GM12878 (cell line): ENCODE results near the gene BBOX1. TPM values are rescaled to one million over a fixed set of nuclear protein-coding genes. Genes with fewer than 3 reads are reported as not detected.

Source experiments
- ATAC-seq: fragments of 200-7000 bp; cut with Tn5 transposase; 3 replicates; pipeline ENCODE4 v1.9.1; 2020; ENCODE audit warnings: mild to moderate bottlenecking, moderate library complexity
- BruUV-seq: library from RNA; stranded (reverse); fragments of 400-500 nt; replicated peaks from 2 replicates; lab custom pipeline; 2021; lab: Mats Ljungman, UMichigan
- CTCF ChIA-PET: fragments of 300-600 bp; sonication (Branson Sonifier 250); formaldehyde crosslinking; extraction: SDS; loops from one replicate; lab custom pipeline; 2021; ENCODE audit warnings: inconsistent platforms; lab: Yijun Ruan, JAX
- POLR2A ChIA-PET: fragments of 350-600 bp; formaldehyde crosslinking; extraction: SDS; loops from one replicate; lab custom pipeline; 2021; ENCODE audit warnings: inconsistent platforms; lab: Charles Lee
- RAD21 ChIA-PET: fragments of 300-600 bp; sonication (Branson Sonifier 250); formaldehyde crosslinking; loops from one replicate; lab custom pipeline; 2023; ENCODE audit warnings: antibody characterized with exemption; ENCODE audit not compliant: unreplicated experiment; lab: Charles Lee
- SMC1A ChIA-PET: fragments of 300-600 bp; sonication (Branson Sonifier 250); formaldehyde crosslinking; loops from one replicate; lab custom pipeline; 2023; ENCODE audit not compliant: unreplicated experiment, uncharacterized antibody; lab: Charles Lee
- DNase-seq: peaks from one replicate; pipeline ENCODE4 v3.0.0-alpha.2; 2011; ENCODE audit warnings: low read depth, low spot score
- FAIRE-seq: peaks from 3 replicates; lab custom pipeline; 2011; peaks lifted over from hg19 to GRCh38; lab: Jason Lieb, UNC
- H2AFZ ChIP-seq: 2 replicates; pipeline ENCODE4 v1.6.0; 2011; ENCODE audit warnings: low read depth, low read length, control low read depth; ENCODE audit not compliant: control insufficient read depth
- H3K27ac ChIP-seq: 2 replicates; pipeline ENCODE4 v1.5.1; 2011; ENCODE audit warnings: control low read depth; ENCODE audit not compliant: control insufficient read depth, insufficient read depth
- H3K27me3 ChIP-seq, 2 experiments: replicated peaks in 1 of 2; 2 replicates each; pipeline versions ENCODE4 v1.6.0 to v1.6.1; 2011; ENCODE audit warnings: low read length in 1 of 2; ENCODE audit not compliant: control insufficient read depth in 2 of 2, insufficient read depth in 2 of 2
- H3K36me3 ChIP-seq, 2 experiments: 2 replicates each; pipeline ENCODE4 v1.5.1; 2011; ENCODE audit warnings: low read length in 1 of 2; ENCODE audit not compliant: control insufficient read depth in 2 of 2, insufficient read depth in 2 of 2
- H3K4me1 ChIP-seq: 2 replicates; pipeline ENCODE4 v1.6.1; 2011; ENCODE audit warnings: mild to moderate bottlenecking, low read length, moderate library complexity, mixed read lengths; ENCODE audit not compliant: control insufficient read depth, insufficient read depth
- H3K4me2 ChIP-seq: 2 replicates; pipeline ENCODE4 v1.6.0; 2011; ENCODE audit warnings: control low read depth; ENCODE audit not compliant: control insufficient read depth, insufficient read depth
- H3K4me3 ChIP-seq: fragments of 200-600 bp; sonication (generic); 2 replicates; pipeline ENCODE4 v1.5.1; 2016
- H3K79me2 ChIP-seq: 2 replicates; pipeline ENCODE4 v1.6.0; 2011; ENCODE audit warnings: low read length; ENCODE audit not compliant: control insufficient read depth, insufficient read depth
- H3K9ac ChIP-seq: 2 replicates; pipeline ENCODE4 v1.8.0; 2011; ENCODE audit warnings: low read length, control low read depth, mixed read lengths; ENCODE audit not compliant: control insufficient read depth, insufficient read depth
- H3K9me3 ChIP-seq: replicated peaks from 3 replicates; pipeline ENCODE4 v1.5.1; 2011; ENCODE audit warnings: mild to moderate bottlenecking, low read length; ENCODE audit not compliant: control insufficient read depth, insufficient read depth
- H4K20me1 ChIP-seq: 2 replicates; pipeline ENCODE4 v1.6.0; 2011; ENCODE audit not compliant: control insufficient read depth, insufficient read depth
- CHD2 ChIP-seq: IDR thresholded peaks from 2 replicates; pipeline ENCODE4 v1.6.1; 2011; ENCODE audit warnings: low read depth, low read length, improper control_type of control experiment, borderline replicate concordance
- DPF2 ChIP-seq: fragments of 450-650 bp; IDR thresholded peaks from 2 replicates; pipeline ENCODE4 v1.6.1; 2017; ENCODE audit warnings: mild to moderate bottlenecking
- GABPA ChIP-seq: IDR thresholded peaks from 2 replicates; pipeline ENCODE4 v1.6.1; 2014; ENCODE audit warnings: antibody characterized with exemption, low read depth, mild to moderate bottlenecking, inconsistent platforms
- HDAC6 ChIP-seq: fragments of 200-600 bp; sonication (generic); IDR thresholded peaks from one replicate; pipeline ENCODE4 v1.8.0; 2017; ENCODE audit warnings: antibody characterized with exemption; ENCODE audit not compliant: unreplicated experiment
- KLF5 ChIP-seq: fragments of 450-650 bp; IDR thresholded peaks from 2 replicates; pipeline ENCODE4 v1.6.1; 2014; ENCODE audit warnings: mild to moderate bottlenecking; ENCODE audit not compliant: partially characterized antibody
- POLR2AphosphoS2 ChIP-seq: IDR thresholded peaks from 2 replicates; pipeline ENCODE4 v1.6.1; 2011; ENCODE audit warnings: low read depth, mild to moderate bottlenecking, low read length, improper control_type of control experiment, moderate library complexity
- POU2F2 ChIP-seq: IDR thresholded peaks from 3 replicates; pipeline ENCODE4 v1.6.1; 2011; ENCODE audit warnings: low read depth, mild to moderate bottlenecking, low read length, borderline replicate concordance
- SMAD1 ChIP-seq: fragments of 450-650 bp; IDR thresholded peaks from 2 replicates; pipeline ENCODE4 v1.6.1; 2018; ENCODE audit warnings: mild to moderate bottlenecking, low read depth; ENCODE audit not compliant: partially characterized antibody
- SRF ChIP-seq, 2 experiments: IDR thresholded peaks; 2 replicates each; pipeline ENCODE4 v1.6.1; 2011; ENCODE audit warnings: low read depth in 2 of 2, low read length in 2 of 2, mild to moderate bottlenecking in 1 of 2, moderate library complexity in 1 of 2
- YY1 ChIP-seq: IDR thresholded peaks from 2 replicates; pipeline ENCODE4 v1.6.1; 2011; ENCODE audit warnings: low read depth, mild to moderate bottlenecking, low read length
- WGBS: methylation state at CpG from one replicate; pipeline ENCODE4 v1.1.6; 2016; ENCODE audit warnings: low lambda C conversion rate; ENCODE audit not compliant: insufficient replicate concordance, insufficient coverage; ENCODE audit errors: missing lambda C conversion rate; 5-methylcytosine and 5-hydroxymethylcytosine counted together
- in situ Hi-C: fragments of 300-500 bp; cut with MboI; formaldehyde crosslinking; loops from 9 replicates; pipeline ENCODE4 v1.14.3; 2018; ENCODE audit warnings: mixed read lengths
- intact Hi-C: fragments of 100-400 bp; cut with micrococcal nuclease; formaldehyde crosslinking; loops from one replicate; pipeline ENCODE4 v1.14.2; 2022; ENCODE audit not compliant: unreplicated experiment
- polyA plus RNA-seq, 11 experiments: library from polyadenylated mRNA; depleted of rRNA in 4 of 11; unstranded in 6 of 11; stranded (reverse) in 5 of 11; fragments of >200 nt; fragmentation: Nextera tagmentation in 4 of 11; fragmentation: Illumina TruSeq in 1 of 11; extraction: Ambion mirVana in 4 of 11; extraction: Trizol in 1 of 11; gene quantifications; 1 replicate in 1 of 11; 2 replicates in 10 of 11; pipeline versions ENCODE4 v1.2.1 to v1.2.3, GENCODE V29; 2011 to 2016; ENCODE audit warnings: inconsistent platforms in 2 of 11, missing spikeins in 2 of 11, low read depth in 1 of 11
- total RNA-seq, 4 experiments: library from RNA; depleted of rRNA in 3 of 4; stranded (reverse); fragments of >200 nt in 3 of 4; fragmentation: Illumina TruSeq in 1 of 4; extraction: Trizol in 1 of 4; gene quantifications; 2 replicates each; pipeline versions ENCODE4 v1.2.1 to v1.2.3, GENCODE V29; 2013 to 2021
- TF ChIP-seq, protein P1 (sequence below): fragments of 450-650 bp; formaldehyde crosslinking; IDR thresholded peaks from 2 replicates; pipeline ENCODE4 v1.4.0; 2022; ENCODE audit warnings: mild to moderate bottlenecking, moderate library complexity
- TF ChIP-seq, protein P2 (sequence below): fragments of 450-650 bp; IDR thresholded peaks from 2 replicates; pipeline ENCODE4 v1.6.1; 2017; ENCODE audit warnings: mild to moderate bottlenecking
- TF ChIP-seq, protein P3 (sequence below): fragments of 150-350 bp; IDR thresholded peaks from 2 replicates; pipeline ENCODE4 v1.6.1; 2014; ENCODE audit warnings: mild to moderate bottlenecking, low read depth, low read length
- TF ChIP-seq, protein P4 (sequence below): fragments of 450-650 bp; IDR thresholded peaks from 2 replicates; pipeline ENCODE4 v1.6.1; 2016; ENCODE audit warnings: mild to moderate bottlenecking

BBOX1 gene
- total and polyA plus RNA-seq, 10 of the 15 experiments (the other 5 are each of a cell fraction or from before 2014, with no cell fraction given) = 3.5 TPM; not detected in 9

DNA sequence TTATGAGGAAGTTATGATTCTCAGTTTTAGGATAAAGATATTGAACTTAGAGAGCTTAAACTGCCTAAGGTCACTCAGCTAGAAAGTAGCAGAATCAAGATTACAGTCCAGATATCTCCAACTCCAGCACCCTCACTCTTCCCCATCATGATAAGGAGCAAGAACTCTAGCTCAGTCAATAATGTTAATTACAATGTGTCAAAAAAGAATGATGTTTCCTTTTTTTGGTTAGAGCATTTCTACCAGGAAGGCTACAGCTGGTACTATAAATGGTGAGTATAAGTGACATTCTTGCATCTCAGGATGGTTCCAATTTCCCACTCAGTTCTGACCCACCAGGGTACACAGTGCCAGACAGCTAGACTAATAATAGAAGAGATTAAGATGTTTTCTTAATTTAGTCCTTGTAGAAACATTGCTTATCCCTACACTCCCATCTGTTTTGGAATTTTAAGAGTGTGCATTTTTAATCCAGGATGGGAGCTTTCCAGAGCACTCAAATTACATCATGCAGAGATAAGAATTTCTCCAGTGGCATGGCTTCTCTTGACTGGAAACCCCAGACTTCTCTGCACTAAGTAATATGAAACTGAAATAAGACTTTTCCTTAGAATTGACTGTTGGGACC, 21.6 kb upstream of the BBOX1 start (continued):
- TF ChIP-seq GABPA (no peak), SRF (IDR thresholded peaks at IDR 0.05; ENCODE audit: low read depth in 2 of 2, low read length in 2 of 2) (no peak)
- TF ChIP-seq, all 136 proteins: peak for 0

DNA sequence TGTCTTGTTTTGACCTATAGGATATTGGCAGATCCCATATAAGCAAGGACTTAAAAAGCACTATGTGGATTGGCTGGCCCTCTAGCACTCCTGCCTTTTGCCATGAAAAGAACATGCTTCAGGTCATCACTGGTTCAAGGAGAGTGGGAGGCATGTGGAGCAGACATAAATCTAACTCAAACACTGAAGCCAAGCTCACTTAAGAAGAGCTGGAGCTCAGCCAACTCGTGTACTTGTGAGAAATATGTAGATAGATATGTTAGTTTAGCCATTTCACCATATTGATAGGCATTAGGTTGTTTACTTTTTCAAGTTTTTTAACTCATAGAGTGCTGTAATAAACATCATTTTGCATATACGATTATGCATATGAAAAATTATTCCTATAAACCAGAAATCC, 19.9 kb upstream of the BBOX1 start:
- intact Hi-C loops = no loop called here
- H3K36me3 ChIP-seq = no peaks in the 10 kb centered on the region
- no peak for FAIRE-seq
- DNase-seq = no peak
- 2% methylated on average over 2 of the region's 2 CpGs for WGBS
- ChIA-PET POLR2A (no interaction called here), SMC1A (interaction anchor here (0.9 kb wide), 1 partner anchor 10 kb away, joined by 3 read pairs; no protein-coding TSS in a partner anchor), CTCF (no interaction called here), RAD21 (no interaction called here)
- H3K27me3 ChIP-seq = no peaks in the 10 kb centered on the region
- no peak overlapping the region for H3K9ac ChIP-seq
- no peak overlapping the region for H3K27ac ChIP-seq
- H4K20me1 ChIP-seq = no peaks in the 10 kb centered on the region
- H3K4me2 ChIP-seq = no peak overlapping the region
- H3K9me3 ChIP-seq = no peaks in the 10 kb centered on the region
- H3K4me3 ChIP-seq = no peak overlapping the region
- in situ Hi-C loops = no loop called here
- no peak overlapping the region for H2AFZ ChIP-seq
- H3K79me2 ChIP-seq = no peaks in the 10 kb centered on the region
- ATAC-seq = no peak
- BruUV-seq = no TSS peak
- H3K4me1 ChIP-seq = no peaks in the 10 kb centered on the region
- TF ChIP-seq, protein P1, sequence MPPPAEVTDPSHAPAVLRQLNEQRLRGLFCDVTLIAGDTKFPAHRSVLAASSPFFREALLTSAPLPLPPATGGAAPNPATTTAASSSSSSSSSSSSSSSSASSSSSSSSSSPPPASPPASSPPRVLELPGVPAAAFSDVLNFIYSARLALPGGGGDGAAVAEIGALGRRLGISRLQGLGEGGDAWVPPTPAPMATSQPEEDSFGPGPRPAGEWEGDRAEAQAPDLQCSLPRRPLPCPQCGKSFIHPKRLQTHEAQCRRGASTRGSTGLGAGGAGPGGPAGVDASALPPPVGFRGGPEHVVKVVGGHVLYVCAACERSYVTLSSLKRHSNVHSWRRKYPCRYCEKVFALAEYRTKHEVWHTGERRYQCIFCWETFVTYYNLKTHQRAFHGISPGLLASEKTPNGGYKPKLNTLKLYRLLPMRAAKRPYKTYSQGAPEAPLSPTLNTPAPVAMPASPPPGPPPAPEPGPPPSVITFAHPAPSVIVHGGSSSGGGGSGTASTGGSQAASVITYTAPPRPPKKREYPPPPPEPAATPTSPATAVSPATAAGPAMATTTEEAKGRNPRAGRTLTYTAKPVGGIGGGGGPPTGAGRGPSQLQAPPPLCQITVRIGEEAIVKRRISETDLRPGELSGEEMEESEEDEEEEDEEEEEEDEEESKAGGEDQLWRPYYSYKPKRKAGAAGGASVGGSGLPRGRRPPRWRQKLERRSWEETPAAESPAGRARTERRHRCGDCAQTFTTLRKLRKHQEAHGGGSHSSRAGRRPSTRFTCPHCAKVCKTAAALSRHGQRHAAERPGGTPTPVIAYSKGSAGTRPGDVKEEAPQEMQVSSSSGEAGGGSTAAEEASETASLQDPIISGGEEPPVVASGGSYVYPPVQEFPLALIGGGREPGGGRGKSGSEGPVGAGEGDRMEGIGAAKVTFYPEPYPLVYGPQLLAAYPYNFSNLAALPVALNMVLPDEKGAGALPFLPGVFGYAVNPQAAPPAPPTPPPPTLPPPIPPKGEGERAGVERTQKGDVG (CRISPR knock-in tag) = no peak
- TF ChIP-seq, protein P2, sequence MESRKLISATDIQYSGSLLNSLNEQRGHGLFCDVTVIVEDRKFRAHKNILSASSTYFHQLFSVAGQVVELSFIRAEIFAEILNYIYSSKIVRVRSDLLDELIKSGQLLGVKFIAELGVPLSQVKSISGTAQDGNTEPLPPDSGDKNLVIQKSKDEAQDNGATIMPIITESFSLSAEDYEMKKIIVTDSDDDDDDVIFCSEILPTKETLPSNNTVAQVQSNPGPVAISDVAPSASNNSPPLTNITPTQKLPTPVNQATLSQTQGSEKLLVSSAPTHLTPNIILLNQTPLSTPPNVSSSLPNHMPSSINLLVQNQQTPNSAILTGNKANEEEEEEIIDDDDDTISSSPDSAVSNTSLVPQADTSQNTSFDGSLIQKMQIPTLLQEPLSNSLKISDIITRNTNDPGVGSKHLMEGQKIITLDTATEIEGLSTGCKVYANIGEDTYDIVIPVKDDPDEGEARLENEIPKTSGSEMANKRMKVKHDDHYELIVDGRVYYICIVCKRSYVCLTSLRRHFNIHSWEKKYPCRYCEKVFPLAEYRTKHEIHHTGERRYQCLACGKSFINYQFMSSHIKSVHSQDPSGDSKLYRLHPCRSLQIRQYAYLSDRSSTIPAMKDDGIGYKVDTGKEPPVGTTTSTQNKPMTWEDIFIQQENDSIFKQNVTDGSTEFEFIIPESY = no peak
- TF ChIP-seq DPF2 (no peak), HDAC6 (no peak), SMAD1 (no peak), POLR2AphosphoS2 (no peak), KLF5 (no peak), POU2F2 (no peak), YY1 (no peak), CHD2 (no peak)
- TF ChIP-seq, protein P3, sequence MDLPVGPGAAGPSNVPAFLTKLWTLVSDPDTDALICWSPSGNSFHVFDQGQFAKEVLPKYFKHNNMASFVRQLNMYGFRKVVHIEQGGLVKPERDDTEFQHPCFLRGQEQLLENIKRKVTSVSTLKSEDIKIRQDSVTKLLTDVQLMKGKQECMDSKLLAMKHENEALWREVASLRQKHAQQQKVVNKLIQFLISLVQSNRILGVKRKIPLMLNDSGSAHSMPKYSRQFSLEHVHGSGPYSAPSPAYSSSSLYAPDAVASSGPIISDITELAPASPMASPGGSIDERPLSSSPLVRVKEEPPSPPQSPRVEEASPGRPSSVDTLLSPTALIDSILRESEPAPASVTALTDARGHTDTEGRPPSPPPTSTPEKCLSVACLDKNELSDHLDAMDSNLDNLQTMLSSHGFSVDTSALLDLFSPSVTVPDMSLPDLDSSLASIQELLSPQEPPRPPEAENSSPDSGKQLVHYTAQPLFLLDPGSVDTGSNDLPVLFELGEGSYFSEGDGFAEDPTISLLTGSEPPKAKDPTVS = no peak
- TF ChIP-seq, protein P4, sequence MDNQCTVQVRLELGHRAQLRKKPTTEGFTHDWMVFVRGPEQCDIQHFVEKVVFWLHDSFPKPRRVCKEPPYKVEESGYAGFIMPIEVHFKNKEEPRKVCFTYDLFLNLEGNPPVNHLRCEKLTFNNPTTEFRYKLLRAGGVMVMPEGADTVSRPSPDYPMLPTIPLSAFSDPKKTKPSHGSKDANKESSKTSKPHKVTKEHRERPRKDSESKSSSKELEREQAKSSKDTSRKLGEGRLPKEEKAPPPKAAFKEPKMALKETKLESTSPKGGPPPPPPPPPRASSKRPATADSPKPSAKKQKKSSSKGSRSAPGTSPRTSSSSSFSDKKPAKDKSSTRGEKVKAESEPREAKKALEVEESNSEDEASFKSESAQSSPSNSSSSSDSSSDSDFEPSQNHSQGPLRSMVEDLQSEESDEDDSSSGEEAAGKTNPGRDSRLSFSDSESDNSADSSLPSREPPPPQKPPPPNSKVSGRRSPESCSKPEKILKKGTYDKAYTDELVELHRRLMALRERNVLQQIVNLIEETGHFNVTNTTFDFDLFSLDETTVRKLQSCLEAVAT = no peak
